ENCODE measurements around the gene RNF182. TPM values are rescaled to one million over a fixed set of nuclear protein-coding genes. Genes with fewer than 3 reads are reported as not detected.

The RNF182 gene
- total RNA-seq, 1 donor from 2014 or later, result 3.0 TPM

DNA sequence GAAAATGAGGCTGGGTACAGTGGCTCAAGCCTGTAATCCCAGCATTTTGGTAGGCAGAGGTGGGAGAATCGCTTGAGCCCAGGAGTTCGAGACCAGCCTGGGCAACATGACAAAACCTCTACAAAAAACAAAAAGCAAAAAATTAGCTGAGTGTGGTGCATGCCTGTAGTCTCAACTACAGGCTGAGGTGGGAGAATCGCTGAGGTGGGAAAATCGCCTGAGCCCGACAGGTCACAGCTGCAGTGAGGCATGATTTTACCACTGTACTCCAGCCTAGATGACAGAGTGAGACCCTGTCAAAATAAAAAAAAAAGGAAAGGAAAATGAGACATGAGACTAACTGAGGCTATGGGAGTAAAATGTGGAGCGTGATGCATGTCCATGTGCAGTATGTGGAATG lies 104.9 kb downstream of the RNF182 start:
- no peak for DNase-seq (ENCODE audit: low spot score in 2 of 2)
- Histone ChIP-seq H3K27me3 (no peaks in the 10 kb centered on the region), H3K27ac (no peak overlapping the region), H3K36me3 (no peaks in the 10 kb centered on the region), H3K4me3 (no peak overlapping the region), H3K9me3 (no peaks in the 10 kb centered on the region), H3K4me1 (no peaks in the 10 kb centered on the region)
- intact Hi-C loops (cut with DNase I), result no loop called here
- TF ChIP-seq, protein P1, sequence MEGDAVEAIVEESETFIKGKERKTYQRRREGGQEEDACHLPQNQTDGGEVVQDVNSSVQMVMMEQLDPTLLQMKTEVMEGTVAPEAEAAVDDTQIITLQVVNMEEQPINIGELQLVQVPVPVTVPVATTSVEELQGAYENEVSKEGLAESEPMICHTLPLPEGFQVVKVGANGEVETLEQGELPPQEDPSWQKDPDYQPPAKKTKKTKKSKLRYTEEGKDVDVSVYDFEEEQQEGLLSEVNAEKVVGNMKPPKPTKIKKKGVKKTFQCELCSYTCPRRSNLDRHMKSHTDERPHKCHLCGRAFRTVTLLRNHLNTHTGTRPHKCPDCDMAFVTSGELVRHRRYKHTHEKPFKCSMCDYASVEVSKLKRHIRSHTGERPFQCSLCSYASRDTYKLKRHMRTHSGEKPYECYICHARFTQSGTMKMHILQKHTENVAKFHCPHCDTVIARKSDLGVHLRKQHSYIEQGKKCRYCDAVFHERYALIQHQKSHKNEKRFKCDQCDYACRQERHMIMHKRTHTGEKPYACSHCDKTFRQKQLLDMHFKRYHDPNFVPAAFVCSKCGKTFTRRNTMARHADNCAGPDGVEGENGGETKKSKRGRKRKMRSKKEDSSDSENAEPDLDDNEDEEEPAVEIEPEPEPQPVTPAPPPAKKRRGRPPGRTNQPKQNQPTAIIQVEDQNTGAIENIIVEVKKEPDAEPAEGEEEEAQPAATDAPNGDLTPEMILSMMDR (IDR thresholded peaks at IDR 0.05), result no peak

Other genes starting within 250 kb of the RNF182 start
- gene RANBP9, start 213.1 kb upstream of the RNF182 start, total RNA-seq, result 26.3 TPM
- 2.8 TPM for gene MCUR1, start 110.4 kb upstream of the RNF182 start, total RNA-seq
- gene CD83, start 192.8 kb downstream of the RNF182 start, total RNA-seq, result 0.11 TPM